GM12873 (cell line): ENCODE measurements around the gene ATP6V1A.

Source experiments
- CTCF ChIP-seq: IDR thresholded peaks from 2 replicates; pipeline ENCODE4 v1.5.1; 2012; ENCODE audit warnings: low read depth, mild to moderate bottlenecking, moderate library complexity, low read length, control low read depth; ENCODE audit not compliant: insufficient read depth; ENCODE audit errors: missing control alignments

Gene ATP6V1A

GRCh38 chr3:113839551-113839950 is 92.7 kb downstream of the ATP6V1A start:
- TF ChIP-seq CTCF, result no peak

- peak; percentile 57 for TF ChIP-seq CTCF
Measured at GRCh38 chr3:113844622-113845222, 97.9 kb downstream of the ATP6V1A start.

- TF ChIP-seq CTCF, result no peak
Measured at GRCh38 chr3:113847247-113847646, 100.4 kb downstream of the ATP6V1A start.

GRCh38 chr3:113847664-113848461 is 101.0 kb downstream of the ATP6V1A start:
- no peak for TF ChIP-seq CTCF

GRCh38 chr3:113852506-113852905 is 105.7 kb downstream of the ATP6V1A start:
- no peak for TF ChIP-seq CTCF
